Endothelial cell of umbilical vein (primary cell): ENCODE data around the gene LCTL.

Experiments
- EZH2 ChIP-seq: IDR thresholded peaks from 2 replicates; pipeline ENCODE4 v1.6.1; 2012; ENCODE audit warnings: borderline replicate concordance, low read depth, mild to moderate bottlenecking, moderate library complexity, low read length, inconsistent platforms; ENCODE audit not compliant: severe bottlenecking
- MYC ChIP-seq: IDR thresholded peaks from one replicate; pipeline ENCODE4 v1.6.1; 2011; ENCODE audit warnings: mild to moderate bottlenecking, low read depth, low read length
- POLR2A ChIP-seq: IDR thresholded peaks from 2 replicates; pipeline ENCODE4 v1.6.1; 2012; ENCODE audit warnings: low read depth, mild to moderate bottlenecking, control low read depth, low read length
- POLR2AphosphoS5 ChIP-seq: IDR thresholded peaks from 2 replicates; pipeline ENCODE4 v1.6.1; 2012; ENCODE audit warnings: low read depth, mild to moderate bottlenecking, control low read depth, low read length, moderate library complexity; ENCODE audit not compliant: insufficient read depth
- TF ChIP-seq, protein P1 (sequence below), 2 donors: IDR thresholded peaks; 1 replicate in 1 of 2; 2 replicates in 1 of 2; pipeline ENCODE4 v1.5.1; 2011; ENCODE audit warnings: low read length in 2 of 2, mild to moderate bottlenecking in 2 of 2, moderate library complexity in 2 of 2, control low read depth in 1 of 2, inconsistent platforms in 1 of 2, low read depth in 1 of 2; ENCODE audit not compliant: insufficient read depth in 1 of 2; ENCODE audit errors: extremely low read depth in 1 of 2

DNA sequence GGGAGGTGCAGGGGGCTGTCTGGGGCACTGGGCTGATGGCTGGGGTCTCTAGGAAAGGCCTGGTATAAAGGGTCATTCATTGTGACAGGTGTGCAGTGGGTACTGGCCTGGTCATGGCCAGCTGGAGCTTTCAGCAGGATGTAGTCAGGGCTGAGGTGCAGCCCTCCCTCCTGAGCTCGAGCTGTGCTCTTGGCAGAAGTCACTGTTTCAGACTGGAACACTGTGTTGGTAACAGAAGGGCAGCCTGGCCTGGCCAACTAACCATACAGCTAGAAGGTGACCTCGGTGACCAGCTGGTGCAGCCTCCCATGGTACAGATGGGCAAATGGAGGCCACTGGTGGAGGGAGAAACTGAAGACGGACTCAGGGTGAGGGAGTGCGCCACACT is 34.4 kb upstream of the LCTL start:
- TF ChIP-seq, protein P1, sequence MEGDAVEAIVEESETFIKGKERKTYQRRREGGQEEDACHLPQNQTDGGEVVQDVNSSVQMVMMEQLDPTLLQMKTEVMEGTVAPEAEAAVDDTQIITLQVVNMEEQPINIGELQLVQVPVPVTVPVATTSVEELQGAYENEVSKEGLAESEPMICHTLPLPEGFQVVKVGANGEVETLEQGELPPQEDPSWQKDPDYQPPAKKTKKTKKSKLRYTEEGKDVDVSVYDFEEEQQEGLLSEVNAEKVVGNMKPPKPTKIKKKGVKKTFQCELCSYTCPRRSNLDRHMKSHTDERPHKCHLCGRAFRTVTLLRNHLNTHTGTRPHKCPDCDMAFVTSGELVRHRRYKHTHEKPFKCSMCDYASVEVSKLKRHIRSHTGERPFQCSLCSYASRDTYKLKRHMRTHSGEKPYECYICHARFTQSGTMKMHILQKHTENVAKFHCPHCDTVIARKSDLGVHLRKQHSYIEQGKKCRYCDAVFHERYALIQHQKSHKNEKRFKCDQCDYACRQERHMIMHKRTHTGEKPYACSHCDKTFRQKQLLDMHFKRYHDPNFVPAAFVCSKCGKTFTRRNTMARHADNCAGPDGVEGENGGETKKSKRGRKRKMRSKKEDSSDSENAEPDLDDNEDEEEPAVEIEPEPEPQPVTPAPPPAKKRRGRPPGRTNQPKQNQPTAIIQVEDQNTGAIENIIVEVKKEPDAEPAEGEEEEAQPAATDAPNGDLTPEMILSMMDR (IDR thresholded peaks at IDR 0.05; ENCODE audit: extremely low read depth in 1 of 2, insufficient read depth in 1 of 2, low read depth in 1 of 2, low read length in 2 of 2), result no peak
- TF ChIP-seq POLR2AphosphoS5 (no peak), POLR2A (no peak), EZH2 (no peak), MYC (no peak)
